Prostate gland (tissue), 2 donors: Measurements from ENCODE around the gene RIPOR1.

Source experiments
- CTCF ChIP-seq, 4 experiments: fragments of 200-600 bp in 2 of 4; fragments of 450-650 bp in 2 of 4; sonication (generic) in 2 of 4; IDR thresholded peaks; 1 replicate in 3 of 4; 2 replicates in 1 of 4; pipeline ENCODE4 v1.5.1; 2016 to 2019; ENCODE audit warnings: antibody characterized with exemption in 4 of 4, mild to moderate bottlenecking in 2 of 4, moderate library complexity in 2 of 4
- POLR2A ChIP-seq: fragments of 450-650 bp; IDR thresholded peaks from one replicate; pipeline ENCODE4 v1.6.1; 2016; ENCODE audit warnings: antibody characterized with exemption, mild to moderate bottlenecking
- POLR2AphosphoS5 ChIP-seq: sonication (generic); formaldehyde crosslinking; IDR thresholded peaks from one replicate; pipeline ENCODE4 v1.6.1; 2017; ENCODE audit warnings: antibody characterized with exemption

GRCh38 chr16:67528870-67529581 lies 397 bp downstream of the RIPOR1 start:
- TF ChIP-seq CTCF (IDR thresholded peaks at IDR 0.05) (peak in 1 of 4 experiments; percentile 13), POLR2A (peak; percentile 28), POLR2AphosphoS5 (no peak)
